HEK293 (cell line): ENCODE data around the gene PHPT1.

ENCODE experiments used
- CTCF ChIA-PET: fragments of 350-600 bp; formaldehyde crosslinking; extraction: SDS; loops from one replicate; lab custom pipeline; 2021; ENCODE audit warnings: antibody characterized with exemption; lab: Yijun Ruan, JAX
- POLR2A ChIA-PET: fragments of 300-600 bp; formaldehyde crosslinking; extraction: SDS; loops from one replicate; lab custom pipeline; 2020; ENCODE audit warnings: antibody characterized with exemption, inconsistent platforms; lab: Yijun Ruan, JAX
- H3K27ac ChIP-seq: fragments of 200-500 bp; sonication (Bioruptor generic); 2 replicates; pipeline ENCODE4 v1.5.1; 2014; ENCODE audit warnings: low read depth, low read length, control low read depth, inconsistent platforms; ENCODE audit errors: extremely low read depth
- H3K36me3 ChIP-seq, 2 experiments: fragments of 200-500 bp in 1 of 2; sonication (Bioruptor generic) in 1 of 2; 1 replicate in 1 of 2; 2 replicates in 1 of 2; pipeline ENCODE4 v1.5.1; 2014 to 2017; ENCODE audit warnings: inconsistent platforms in 2 of 2, low read length in 2 of 2; ENCODE audit not compliant: control insufficient read depth in 2 of 2, insufficient read depth in 1 of 2
- H3K4me1 ChIP-seq: fragments of 200-500 bp; sonication (Bioruptor generic); 2 replicates; pipeline ENCODE4 v1.5.1; 2014; ENCODE audit warnings: mild to moderate bottlenecking, low read length, inconsistent platforms; ENCODE audit not compliant: control insufficient read depth, insufficient read depth
- H3K4me3 ChIP-seq: 2 replicates; pipeline ENCODE4 v1.5.1; 2011; ENCODE audit warnings: low read depth, mild to moderate bottlenecking, control low read depth, low read length, moderate library complexity
- H3K9me3 ChIP-seq: fragments of 200-500 bp; sonication (Bioruptor generic); 2 replicates; pipeline ENCODE4 v1.5.1; 2014; ENCODE audit warnings: low read depth, low read length, inconsistent platforms; ENCODE audit not compliant: control insufficient read depth, insufficient read depth
- EGR2 ChIP-seq: fragments of 450-650 bp; formaldehyde crosslinking; IDR thresholded peaks from 2 replicates; pipeline ENCODE4 v1.5.1; 2016; ENCODE audit warnings: low read depth, missing biosample characterization, missing genetic modification characterization
- GLI2 ChIP-seq: fragments of 450-650 bp; formaldehyde crosslinking; IDR thresholded peaks from 2 replicates; pipeline ENCODE4; 2017; ENCODE audit warnings: missing biosample characterization, missing genetic modification characterization, low read depth, borderline replicate concordance
- GLI4 ChIP-seq: fragments of 450-650 bp; formaldehyde crosslinking; IDR thresholded peaks from 2 replicates; pipeline ENCODE4 v1.5.1; 2016; ENCODE audit warnings: missing biosample characterization, missing genetic modification characterization
- GLIS2 ChIP-seq: fragments of 450-650 bp; formaldehyde crosslinking; IDR thresholded peaks from 2 replicates; pipeline ENCODE4 v1.5.1; 2016; ENCODE audit warnings: missing biosample characterization, missing genetic modification characterization
- KLF7 ChIP-seq: fragments of 450-650 bp; formaldehyde crosslinking; IDR thresholded peaks from 2 replicates; pipeline ENCODE4 v1.5.1; 2016; ENCODE audit warnings: missing biosample characterization, missing genetic modification characterization, borderline replicate concordance
- PRDM1 ChIP-seq: fragments of 450-650 bp; formaldehyde crosslinking; IDR thresholded peaks from 2 replicates; pipeline ENCODE4; 2016; ENCODE audit warnings: missing biosample characterization, missing genetic modification characterization
- RBAK ChIP-seq: fragments of 450-650 bp; formaldehyde crosslinking; IDR thresholded peaks from 2 replicates; pipeline ENCODE4 v1.5.1; 2016; ENCODE audit warnings: missing biosample characterization, missing genetic modification characterization
- ZNF239 ChIP-seq: fragments of 450-650 bp; formaldehyde crosslinking; IDR thresholded peaks from 2 replicates; pipeline ENCODE4 v1.5.1; 2016; ENCODE audit warnings: missing biosample characterization, missing genetic modification characterization
- ZNF280C ChIP-seq: fragments of 450-650 bp; formaldehyde crosslinking; IDR thresholded peaks from 2 replicates; pipeline ENCODE4 v1.5.1; 2016; ENCODE audit warnings: missing biosample characterization, missing genetic modification characterization
- ZNF335 ChIP-seq: fragments of 450-650 bp; formaldehyde crosslinking; conservative IDR thresholded peaks from 2 replicates; pipeline ENCODE4 v1.5.1; 2016; ENCODE audit warnings: missing biosample characterization, missing genetic modification characterization
- ZNF433 ChIP-seq: fragments of 450-650 bp; formaldehyde crosslinking; IDR thresholded peaks from 2 replicates; pipeline ENCODE4 v1.5.1; 2016; ENCODE audit warnings: missing biosample characterization, missing genetic modification characterization, low read depth
- ZNF558 ChIP-seq: fragments of 450-650 bp; formaldehyde crosslinking; IDR thresholded peaks from 2 replicates; pipeline ENCODE4 v1.5.1; 2016; ENCODE audit warnings: missing biosample characterization, missing genetic modification characterization
- ZNF600 ChIP-seq: fragments of 450-650 bp; formaldehyde crosslinking; IDR thresholded peaks from 2 replicates; pipeline ENCODE4 v1.5.1; 2016; ENCODE audit warnings: missing biosample characterization, missing genetic modification characterization
- ZNF629 ChIP-seq: fragments of 450-650 bp; formaldehyde crosslinking; IDR thresholded peaks from 2 replicates; pipeline ENCODE4 v1.5.1; 2017; ENCODE audit warnings: missing biosample characterization, missing genetic modification characterization
- ZNF692 ChIP-seq: fragments of 450-650 bp; formaldehyde crosslinking; IDR thresholded peaks from 2 replicates; pipeline ENCODE4 v1.5.1; 2016; ENCODE audit warnings: missing biosample characterization, missing genetic modification characterization
- ZSCAN30 ChIP-seq: fragments of 450-650 bp; IDR thresholded peaks from 2 replicates; pipeline ENCODE4 v1.5.1; 2018; ENCODE audit warnings: missing biosample characterization, mild to moderate bottlenecking, missing genetic modification characterization, moderate library complexity
- TF ChIP-seq, protein P1 (sequence below): fragments of 450-650 bp; formaldehyde crosslinking; IDR thresholded peaks from 2 replicates; pipeline ENCODE4 v1.5.1; 2016; ENCODE audit warnings: missing biosample characterization, missing genetic modification characterization, low read depth

Gene PHPT1

GRCh38 chr9:136890661-136891060 is 41.5 kb downstream of the PHPT1 start (continued):
- TF ChIP-seq ZNF692 (tag by site-specific recombination): no peak
- TF ChIP-seq ZNF433 (tag by site-specific recombination): no peak
- TF ChIP-seq KLF7: no peak

- H3K4me1 ChIP-seq: no peaks in the 10 kb centered on the region
- CTCF ChIA-PET: no interaction called here
- no peak overlapping the region for H3K4me3 ChIP-seq
- POLR2A ChIA-PET: interaction anchor here (0.6 to 1.5 kb wide), 3 partner anchors 9 to 36 kb away, joined by 3 to 10 read pairs (median 4); partner anchors contain the start of gene TRAF2
- H3K36me3 ChIP-seq: peaks cover 4 to 39% of the 10 kb centered on the region in 2 experiments; a peak in 2 of 3 replicates
- no peak overlapping the region for H3K27ac ChIP-seq
- H3K9me3 ChIP-seq: no peaks in the 10 kb centered on the region
- TF ChIP-seq ZNF280C (tag by site-specific recombination) (no peak), GLIS2 (tag by site-specific recombination) (peak; percentile 32; the same call in 1 of the 2 replicates)
Observed at GRCh38 chr9:136896027-136896426, 46.8 kb downstream of the PHPT1 start.

DNA sequence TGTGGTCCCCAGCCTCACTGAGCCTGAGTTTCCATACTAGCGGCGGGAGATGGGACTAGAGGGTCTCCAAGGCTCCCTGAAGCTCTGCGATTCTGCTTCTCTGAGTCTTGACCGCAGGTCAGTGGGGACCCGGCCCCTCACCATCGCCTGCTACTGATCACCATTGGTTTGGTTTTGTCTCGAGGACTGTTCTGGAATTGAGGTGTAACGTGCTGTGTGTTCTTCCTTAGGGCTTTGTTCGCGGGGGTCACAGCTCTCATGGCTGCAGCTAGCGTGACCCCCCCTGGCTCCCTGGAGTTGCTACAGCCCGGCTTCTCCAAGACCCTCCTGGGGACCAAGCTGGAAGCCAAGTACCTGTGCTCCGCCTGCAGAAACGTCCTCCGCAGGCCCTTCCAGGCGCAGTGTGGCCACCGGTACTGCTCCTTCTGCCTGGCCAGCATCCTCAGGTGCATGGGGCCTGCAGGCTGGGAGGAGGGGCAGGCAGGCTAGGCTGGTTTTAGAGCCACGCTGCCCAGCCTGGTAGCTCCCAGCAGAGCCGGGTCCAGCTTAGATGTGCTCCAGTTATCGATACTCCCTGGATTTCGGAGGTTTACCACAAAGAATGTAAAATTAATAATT is 49.4 kb downstream of the PHPT1 start:
- peaks cover 10 to 52% of the 10 kb centered on the region in 2 experiments; a peak in 2 of 3 replicates for H3K36me3 ChIP-seq
- H3K4me1 ChIP-seq: no peaks in the 10 kb centered on the region
- H3K27ac ChIP-seq: no peak overlapping the region
- ChIA-PET POLR2A (interaction anchor here (0.6 to 0.7 kb wide), 2 partner anchors 51 to 137 kb away, joined by 3 read pairs; no protein-coding TSS in a partner anchor), CTCF (interaction anchor here (0.6 to 0.9 kb wide), 2 partner anchors 55 to 522 kb away, joined by 4 read pairs; no protein-coding TSS in a partner anchor)
- no peak for TF ChIP-seq ZNF335
- TF ChIP-seq ZNF600 (tag by site-specific recombination): 0 out of 2 replicates have a peak, but pooled peaks have one; percentile 54
- H3K9me3 ChIP-seq: no peaks in the 10 kb centered on the region
- no peak overlapping the region for H3K4me3 ChIP-seq

GRCh38 chr9:136899196-136899595 is 50.0 kb downstream of the PHPT1 start:
- Histone ChIP-seq H3K27ac (no peak overlapping the region), H3K4me3 (no peak overlapping the region), H3K9me3 (no peaks in the 10 kb centered on the region), H3K36me3 (peaks cover 13 to 52% of the 10 kb centered on the region in 2 experiments; a peak in 2 of 3 replicates), H3K4me1 (no peaks in the 10 kb centered on the region)
- CTCF ChIA-PET: interaction anchor here (0.6 to 0.9 kb wide), 2 partner anchors 522 to 674 kb away, joined by 4 read pairs; no protein-coding TSS in a partner anchor
- no peak for TF ChIP-seq EGR2 (tag by site-specific recombination)
- no peak for TF ChIP-seq RBAK (tag by site-specific recombination)
- 0 out of 2 replicates have a peak, but pooled peaks have one; percentile 19 for TF ChIP-seq PRDM1 (tag by site-specific recombination)
- no peak for TF ChIP-seq GLI2 (tag by site-specific recombination)
- TF ChIP-seq ZNF433 (tag by site-specific recombination): no peak
- POLR2A ChIA-PET: no interaction called here

- Histone ChIP-seq H3K4me1 (no peaks in the 10 kb centered on the region), H3K4me3 (no peak overlapping the region), H3K9me3 (no peaks in the 10 kb centered on the region), H3K36me3 (peaks cover 15 to 57% of the 10 kb centered on the region in 2 experiments; a peak in 2 of 3 replicates), H3K27ac (no peak overlapping the region)
- ChIA-PET POLR2A (no interaction called here), CTCF (interaction anchor here (0.8 kb wide), 1 partner anchor 129 kb away, joined by 5 read pairs; no protein-coding TSS in a partner anchor)
- TF ChIP-seq ZNF692 (tag by site-specific recombination) (no peak), ZNF239 (tag by site-specific recombination) (no peak), ZSCAN30 (tag by site-specific recombination) (no peak), GLI4 (tag by site-specific recombination) (no peak), ZNF558 (tag by site-specific recombination) (no peak), ZNF629 (tag by site-specific recombination) (no peak)
- TF ChIP-seq, protein P1, sequence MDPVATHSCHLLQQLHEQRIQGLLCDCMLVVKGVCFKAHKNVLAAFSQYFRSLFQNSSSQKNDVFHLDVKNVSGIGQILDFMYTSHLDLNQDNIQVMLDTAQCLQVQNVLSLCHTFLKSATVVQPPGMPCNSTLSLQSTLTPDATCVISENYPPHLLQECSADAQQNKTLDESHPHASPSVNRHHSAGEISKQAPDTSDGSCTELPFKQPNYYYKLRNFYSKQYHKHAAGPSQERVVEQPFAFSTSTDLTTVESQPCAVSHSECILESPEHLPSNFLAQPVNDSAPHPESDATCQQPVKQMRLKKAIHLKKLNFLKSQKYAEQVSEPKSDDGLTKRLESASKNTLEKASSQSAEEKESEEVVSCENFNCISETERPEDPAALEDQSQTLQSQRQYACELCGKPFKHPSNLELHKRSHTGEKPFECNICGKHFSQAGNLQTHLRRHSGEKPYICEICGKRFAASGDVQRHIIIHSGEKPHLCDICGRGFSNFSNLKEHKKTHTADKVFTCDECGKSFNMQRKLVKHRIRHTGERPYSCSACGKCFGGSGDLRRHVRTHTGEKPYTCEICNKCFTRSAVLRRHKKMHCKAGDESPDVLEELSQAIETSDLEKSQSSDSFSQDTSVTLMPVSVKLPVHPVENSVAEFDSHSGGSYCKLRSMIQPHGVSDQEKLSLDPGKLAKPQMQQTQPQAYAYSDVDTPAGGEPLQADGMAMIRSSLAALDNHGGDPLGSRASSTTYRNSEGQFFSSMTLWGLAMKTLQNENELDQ: no peak
Observed at GRCh38 chr9:136900556-136900955, 51.3 kb downstream of the PHPT1 start.
